Cardiac septum (tissue), 1 donor: ENCODE data around the gene SLC25A5. TPM values are rescaled to one million over a fixed set of nuclear protein-coding genes. Genes with fewer than 3 reads are reported as not detected.
"Not testable (repeated sequence)": the region's sequence is repeated elsewhere in the genome, so short reads cannot be mapped to it uniquely, and the experiment has no call there.

Experiments
- DNase-seq: peaks from one replicate; pipeline ENCODE4 v3.0.0-alpha.2; 2020; ENCODE audit warnings: low spot score
- intact Hi-C: fragments of 100-400 bp; cut with DNase I; formaldehyde crosslinking; loops from one replicate; pipeline ENCODE4 v1.14.0; 2022
- long read RNA-seq: library from polyadenylated mRNA; unstranded; transcript quantifications from one replicate; pipeline ENCODE4 v2.0.0, GENCODE V29; 2021
- total RNA-seq: library from RNA; stranded (reverse); fragmentation: NEBNext Ultra II Directional; extraction: Animal tissue kit (Norgen Biotek cat#: 25700); gene quantifications from one replicate; pipeline ENCODE4 v1.2.1, GENCODE V29; 2021
- donor health status: DM: no; HTN: no; CAD: no.

SLC25A5 gene
- total RNA-seq: 251 TPM
- long read RNA-seq, transcript SLC25A5-201 (4 exons, 1,274 nt): major isoform, 366 of 391 reads
- long read RNA-seq, partial matches to known transcripts: 12 of 391 reads
- long read RNA-seq, other reads (novel, unspliced or antisense): 8 of 391 reads

DNA sequence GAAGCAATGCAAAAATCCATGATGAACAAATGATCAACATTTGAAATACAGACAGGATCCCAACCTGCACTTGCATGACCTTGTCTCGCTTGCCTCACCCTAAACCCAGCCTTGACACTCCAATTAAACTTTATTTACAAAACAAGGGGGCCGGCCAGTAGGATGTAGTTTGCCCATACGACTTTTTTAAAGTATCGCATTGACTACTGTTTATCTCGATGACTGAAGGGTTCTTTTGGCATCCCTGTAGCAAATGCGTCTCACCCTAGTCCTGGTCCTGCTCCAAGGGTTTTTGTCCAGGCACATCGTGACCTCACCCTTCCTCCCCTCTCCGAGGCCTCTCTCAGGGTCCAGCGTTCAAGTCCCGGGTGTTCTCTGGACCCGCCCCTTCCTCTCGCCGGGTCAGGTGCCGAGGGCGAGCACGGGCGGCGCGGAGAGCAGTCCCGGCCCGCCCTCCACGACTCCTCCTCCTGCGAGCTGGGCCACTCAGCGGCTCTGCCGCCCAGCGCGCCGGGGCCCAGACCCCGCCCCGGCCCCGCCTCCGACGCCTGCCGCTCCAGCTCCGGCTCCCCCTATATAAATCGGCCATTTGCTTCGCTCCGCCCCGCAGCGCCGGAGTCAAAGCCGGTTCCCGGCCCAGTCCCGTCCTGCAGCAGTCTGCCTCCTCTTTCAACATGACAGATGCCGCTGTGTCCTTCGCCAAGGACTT, at the start of gene SLC25A5:
TSS of gene SLC25A5 (plus strand) at position 603 of the 709 bp plus-strand sequence. CDS start at position 675, 72 bp downstream.
- intact Hi-C loops: no loop called here
- DNase-seq: peak; percentile 91

DNA sequence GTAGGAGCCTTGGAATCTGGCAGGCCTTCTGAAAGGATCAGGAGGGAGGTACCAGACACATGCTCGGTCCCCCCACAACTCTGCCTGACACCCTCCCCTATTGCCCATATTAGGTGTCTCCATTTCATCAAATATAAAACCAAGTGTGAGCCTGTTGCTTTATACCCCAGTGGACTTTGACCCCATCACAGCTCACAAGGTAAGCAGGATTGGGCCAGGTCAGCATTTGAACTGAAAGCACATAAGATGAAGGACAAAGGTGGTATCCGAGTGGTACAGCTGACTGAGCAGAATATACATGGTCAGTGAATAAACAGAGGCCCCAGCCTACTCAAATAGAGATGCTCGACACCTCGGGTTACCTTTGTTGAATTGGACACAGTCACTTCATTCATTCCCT, 49.1 kb upstream of the SLC25A5 start:
- no peak for DNase-seq
- intact Hi-C loops: loop anchor here (10.0 kb wide), 1 partner anchor 96 kb away; no protein-coding TSS in a partner anchor

DNA sequence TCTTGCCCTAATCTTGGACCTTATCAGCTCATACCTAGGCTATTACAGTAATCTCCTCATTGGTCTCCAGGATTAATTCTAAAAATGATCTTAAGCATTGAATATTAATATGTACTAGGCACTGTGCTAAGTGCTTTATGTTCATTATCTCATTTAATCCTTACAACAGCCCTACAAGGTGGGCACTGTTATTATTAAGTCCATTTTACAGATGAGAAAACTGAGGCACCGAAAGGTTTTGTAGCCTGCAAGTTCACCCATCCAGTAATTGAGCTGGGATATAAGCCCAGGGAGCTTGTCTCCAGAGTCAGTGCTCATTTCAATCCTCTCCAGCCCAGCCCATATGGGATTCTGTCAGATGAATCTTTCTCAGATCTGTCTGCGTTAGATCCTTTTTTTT, 48.3 kb upstream of the SLC25A5 start:
- DNase-seq: no peak
- intact Hi-C loops: loop anchor here (10.0 kb wide), 1 partner anchor 95 kb away; no protein-coding TSS in a partner anchor

DNA sequence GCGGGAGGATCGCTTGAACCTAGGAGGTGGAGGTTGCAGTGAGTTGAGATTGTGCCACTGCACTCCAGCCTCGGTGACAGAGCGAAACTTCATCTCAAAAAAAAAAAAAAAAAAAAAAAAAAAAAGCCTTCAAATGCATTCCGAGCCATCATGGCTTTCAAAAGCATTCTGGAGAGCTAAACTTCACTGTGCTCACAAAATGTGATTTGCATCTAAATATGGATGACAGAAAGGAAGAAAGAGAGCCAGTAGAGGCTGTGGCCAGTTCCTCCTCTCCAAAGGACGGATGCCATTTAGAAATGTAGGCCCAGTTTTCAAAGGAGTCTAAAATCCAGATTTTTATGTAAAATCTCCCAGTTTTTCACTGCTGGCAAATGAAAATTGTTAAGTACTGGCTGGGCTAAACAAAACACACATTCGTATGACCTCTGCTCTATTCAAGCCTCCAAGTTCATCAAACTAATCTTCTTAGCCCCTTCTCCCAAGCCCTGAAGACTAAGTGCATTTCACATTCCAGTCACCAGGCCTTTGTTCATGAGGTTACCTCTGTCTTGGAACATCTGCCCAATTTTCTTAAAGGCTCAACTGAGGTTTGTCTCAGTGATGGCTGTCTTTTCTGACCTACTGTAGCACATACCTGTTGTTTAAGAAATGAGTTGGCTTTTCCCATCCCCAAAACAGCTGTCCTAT, 47.1 kb upstream of the SLC25A5 start:
- DNase-seq: no peak
- intact Hi-C loops: no loop called here

DNA sequence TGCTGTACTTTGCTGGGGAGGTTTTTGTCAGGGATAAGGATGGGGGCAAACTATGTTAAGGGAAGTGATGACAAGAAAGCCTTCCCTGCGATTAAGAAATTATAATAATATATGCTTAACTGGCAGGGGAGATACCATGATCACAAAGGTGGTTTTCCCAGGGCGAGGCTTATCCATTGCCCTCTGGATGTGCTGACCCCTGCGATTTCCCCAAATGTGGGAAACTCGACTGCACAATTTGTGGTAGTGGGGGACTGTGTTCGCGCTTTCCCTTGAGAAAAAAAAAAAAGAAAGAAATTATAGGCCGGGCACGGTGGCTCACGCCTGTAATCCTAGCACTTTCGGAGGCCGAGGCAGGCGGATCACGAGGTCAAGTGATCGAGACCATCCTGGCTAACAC, 44.6 kb upstream of the SLC25A5 start:
- no peak for DNase-seq
- intact Hi-C loops: no loop called here

DNA sequence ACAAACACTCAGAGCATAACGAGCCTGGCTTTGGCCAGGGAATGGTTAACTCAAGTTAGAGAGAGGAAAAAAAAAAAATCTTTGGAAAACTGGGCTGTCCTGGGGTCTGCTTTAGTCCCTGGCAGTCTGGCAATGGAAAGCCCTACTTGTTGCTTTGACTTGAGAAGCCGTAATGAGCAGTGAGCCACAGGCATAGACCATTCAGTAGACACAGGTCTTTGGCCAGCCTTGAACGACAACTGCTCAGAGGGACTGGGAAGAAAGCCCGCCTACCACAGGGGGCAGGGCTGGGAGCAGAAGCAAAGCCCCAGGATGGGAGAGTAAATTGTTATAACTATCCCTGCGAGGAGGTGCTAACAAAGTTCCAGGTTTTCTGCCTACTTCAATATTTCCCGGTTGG, 43.2 kb upstream of the SLC25A5 start:
- DNase-seq: no peak
- intact Hi-C loops: no loop called here

DNA sequence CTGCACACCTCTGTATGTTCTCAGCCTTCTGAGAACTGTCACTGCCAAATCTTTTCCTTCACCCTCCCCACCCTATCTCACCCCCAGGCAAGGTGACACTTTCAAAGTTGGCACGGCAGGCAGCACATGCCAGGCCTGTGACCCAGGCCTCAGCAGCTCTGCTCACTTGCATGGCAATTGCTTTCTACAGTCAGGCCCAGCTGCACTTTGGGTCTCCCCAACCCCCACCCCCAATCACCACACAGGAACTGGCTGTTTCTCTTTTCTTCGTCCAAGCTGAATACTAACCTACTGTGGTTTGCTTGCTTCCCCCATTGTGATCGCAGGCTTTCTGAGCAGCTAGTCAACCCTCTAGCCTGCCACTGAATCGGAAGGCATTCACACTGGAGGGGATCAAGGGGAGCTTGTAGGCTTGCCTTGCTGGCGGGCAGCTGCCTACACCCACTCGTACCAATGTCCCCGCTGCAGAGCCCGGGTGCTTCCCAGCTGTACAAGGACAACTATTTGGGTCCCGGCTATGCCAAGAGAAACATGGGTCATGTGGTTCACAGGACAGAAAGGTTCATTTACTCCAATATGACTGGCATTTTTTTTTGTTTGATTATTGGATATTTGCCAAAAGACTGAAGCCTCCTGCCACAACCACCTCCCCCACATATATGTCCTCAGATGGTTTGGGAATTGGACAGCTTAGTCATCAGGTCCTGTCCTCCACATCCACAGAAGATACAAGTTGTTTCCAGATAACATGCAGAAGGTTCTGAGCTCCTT, 41.0 kb upstream of the SLC25A5 start:
- intact Hi-C loops: no loop called here
- no peak for DNase-seq

DNA sequence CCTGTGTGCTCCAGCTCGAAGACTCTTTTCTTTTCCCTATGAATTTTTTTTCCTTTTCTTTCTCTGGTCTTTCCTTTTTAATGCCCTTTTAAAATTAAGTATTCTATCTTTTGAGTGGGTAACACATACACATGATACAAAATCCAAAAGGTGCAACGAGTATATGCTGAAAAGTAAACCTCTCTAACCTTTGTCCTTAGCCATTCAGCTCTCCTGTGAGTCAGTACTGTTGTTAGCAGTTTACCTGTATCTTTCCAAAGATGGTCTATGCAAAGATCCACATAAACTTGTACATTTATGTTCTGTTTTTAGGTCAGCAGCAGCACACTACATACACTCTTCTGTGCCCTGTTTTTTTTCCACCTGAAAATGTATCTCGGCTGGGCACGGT, 40.5 kb upstream of the SLC25A5 start:
- intact Hi-C loops: no loop called here
- no peak for DNase-seq

DNA sequence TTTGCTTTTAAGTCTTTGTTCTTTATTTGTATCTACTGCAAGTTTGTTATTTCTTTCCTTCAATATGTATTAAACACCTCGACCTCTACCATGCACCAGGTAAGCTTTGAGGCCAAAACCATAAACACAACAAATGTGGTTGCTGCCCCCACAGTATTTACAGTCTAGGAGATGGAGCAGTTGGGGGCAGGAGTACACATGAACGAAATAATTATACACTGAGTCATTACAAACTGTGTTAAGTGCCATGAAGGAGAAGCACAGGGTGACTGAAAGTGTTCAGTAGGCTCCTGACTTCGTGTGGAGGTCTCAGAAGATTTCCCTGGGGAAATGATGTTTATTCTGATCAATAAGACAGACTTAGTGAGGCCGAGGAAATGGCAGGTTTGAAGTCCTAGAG, 38.8 kb upstream of the SLC25A5 start:
- intact Hi-C loops: no loop called here
- no peak for DNase-seq

DNA sequence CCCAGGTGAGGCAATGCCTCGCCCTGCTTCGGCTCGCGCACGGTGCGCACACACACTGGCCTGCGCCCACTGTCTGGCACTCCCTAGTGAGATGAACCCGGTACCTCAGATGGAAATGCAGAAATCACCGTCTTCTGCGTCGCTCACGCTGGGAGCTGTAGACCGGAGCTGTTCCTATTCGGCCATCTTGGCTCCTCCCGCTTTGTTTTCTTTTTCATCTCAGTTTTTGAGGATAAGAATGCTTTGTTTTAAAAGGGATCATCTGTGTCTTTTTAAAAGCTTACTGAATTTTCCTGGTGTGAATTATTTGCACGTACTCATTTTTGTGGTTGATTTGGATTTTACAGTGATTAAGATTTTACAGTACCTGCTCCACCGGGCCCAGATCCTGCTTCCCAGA, 26.9 kb upstream of the SLC25A5 start:
- DNase-seq, intact Hi-C loops: not testable (repeated sequence)

DNA sequence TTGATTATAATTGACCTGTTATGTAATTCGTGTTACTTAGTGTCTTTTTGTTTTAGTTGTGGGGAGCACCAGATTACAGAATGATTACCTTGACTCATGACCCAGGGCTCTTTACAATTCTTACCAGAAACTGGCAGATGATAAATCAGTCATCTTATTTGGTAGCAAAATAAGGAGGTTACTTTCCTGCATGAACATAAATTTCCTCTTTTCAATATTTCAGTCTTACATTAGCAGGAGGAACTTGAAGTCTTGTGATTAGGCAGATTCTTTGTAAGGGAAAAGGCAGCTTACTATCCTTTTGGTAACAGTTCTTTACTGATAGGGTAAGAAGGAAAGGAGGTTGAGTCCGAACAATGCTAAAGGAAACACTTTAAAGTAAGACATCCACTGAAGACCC, 26.0 kb upstream of the SLC25A5 start:
- intact Hi-C loops: no loop called here

DNA sequence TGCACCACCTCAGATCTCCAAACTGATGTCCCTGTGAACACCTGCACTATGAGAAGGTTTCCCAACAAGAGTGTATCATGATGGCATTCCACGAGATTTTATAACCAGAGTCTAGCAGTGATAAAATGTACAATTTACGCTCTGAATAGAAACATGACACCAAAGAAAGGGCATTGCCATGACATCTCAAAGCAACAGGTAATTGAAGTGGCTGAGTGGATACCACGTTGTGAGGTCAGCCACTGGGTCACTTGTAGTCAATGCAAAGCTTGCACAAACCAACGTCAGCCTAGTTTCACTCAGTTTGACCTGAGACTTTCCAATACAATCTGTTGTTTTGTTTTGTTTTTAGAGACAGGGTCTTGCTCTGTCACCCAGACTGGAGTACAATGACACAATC, 15.0 kb upstream of the SLC25A5 start:
- intact Hi-C loops: no loop called here
- no peak for DNase-seq

More for the DNA sequence above, 26.0 kb upstream of the SLC25A5 start:
- DNase-seq: no peak

DNA sequence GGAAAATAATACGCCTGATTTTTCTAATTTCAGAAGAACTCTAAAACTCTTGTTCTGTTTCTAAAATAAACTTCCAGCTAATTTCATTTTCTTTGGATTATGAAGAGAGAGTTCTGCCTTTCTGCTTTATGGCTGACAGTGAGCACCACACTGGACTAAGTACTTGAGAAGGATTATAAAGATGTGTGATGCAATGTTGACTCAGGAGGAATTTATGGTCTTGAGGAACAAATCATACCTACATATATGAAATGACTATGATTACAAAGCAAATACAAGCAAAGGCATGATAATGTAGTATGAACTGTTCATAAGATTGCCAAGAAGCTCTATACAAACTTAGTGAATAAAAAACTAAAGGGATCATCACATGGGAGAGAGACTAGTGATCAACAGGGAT, 13.0 kb upstream of the SLC25A5 start:
- DNase-seq: no peak
- intact Hi-C loops: no loop called here

DNA sequence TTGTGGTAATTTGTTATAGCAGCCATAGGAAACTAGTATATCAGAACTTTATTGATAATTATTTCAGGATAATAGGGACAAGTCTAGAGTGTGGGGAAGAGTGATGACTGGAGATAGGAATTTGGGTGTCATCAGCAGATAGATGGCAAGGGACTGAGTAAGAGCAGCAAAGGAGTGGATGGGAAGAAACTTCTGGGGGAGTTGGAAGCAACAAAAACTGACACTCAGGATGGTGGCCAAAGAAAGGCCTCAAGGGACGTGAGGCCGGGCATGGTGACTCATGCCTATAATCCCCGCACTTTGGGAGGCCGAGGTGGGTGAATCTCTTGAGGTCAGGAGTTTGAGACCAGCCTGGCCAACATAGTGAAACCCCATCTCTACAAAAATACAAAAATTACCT, 9.1 kb upstream of the SLC25A5 start:
- intact Hi-C loops: no loop called here
- DNase-seq: no peak

DNA sequence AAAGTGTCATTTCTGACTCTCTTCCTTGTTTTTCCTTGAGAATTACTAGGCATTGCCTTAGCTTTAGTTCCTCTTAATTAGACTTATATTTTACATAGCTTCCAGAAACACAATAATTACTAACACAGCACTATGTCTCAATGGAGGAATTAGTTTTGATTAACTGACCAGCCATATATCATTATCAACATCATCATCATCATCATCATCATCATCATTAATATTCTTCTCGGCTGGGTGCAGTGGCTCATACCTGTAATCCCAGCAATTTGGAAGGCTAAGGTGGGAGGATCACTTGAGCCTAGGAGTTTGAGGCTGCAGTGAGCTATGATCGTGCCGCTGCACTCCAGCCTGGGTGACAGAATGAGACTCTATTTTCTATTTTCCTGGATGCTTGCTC, 2.7 kb upstream of the SLC25A5 start:
- intact Hi-C loops: no loop called here
- no peak for DNase-seq

DNA sequence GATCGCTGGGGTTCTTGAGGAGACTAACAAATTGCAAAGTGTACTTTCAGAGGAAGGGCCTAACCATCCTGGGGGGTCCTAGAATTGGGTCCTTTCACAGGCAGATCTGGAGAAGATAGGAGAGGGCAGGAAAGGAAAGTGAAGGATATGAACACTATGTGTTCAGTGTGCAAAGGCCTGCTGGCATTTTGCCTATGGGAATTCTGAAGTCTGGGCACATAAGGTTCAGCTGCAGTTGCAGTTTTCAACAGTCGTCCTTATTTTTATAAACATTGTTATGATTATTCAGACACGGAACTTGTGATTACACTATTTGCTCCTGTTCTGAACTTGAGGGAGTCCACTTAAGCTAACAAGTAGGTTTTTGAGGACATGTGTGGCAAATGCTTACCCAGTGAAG, 1.3 kb upstream of the SLC25A5 start:
- intact Hi-C loops: no loop called here
- no peak for DNase-seq

DNA sequence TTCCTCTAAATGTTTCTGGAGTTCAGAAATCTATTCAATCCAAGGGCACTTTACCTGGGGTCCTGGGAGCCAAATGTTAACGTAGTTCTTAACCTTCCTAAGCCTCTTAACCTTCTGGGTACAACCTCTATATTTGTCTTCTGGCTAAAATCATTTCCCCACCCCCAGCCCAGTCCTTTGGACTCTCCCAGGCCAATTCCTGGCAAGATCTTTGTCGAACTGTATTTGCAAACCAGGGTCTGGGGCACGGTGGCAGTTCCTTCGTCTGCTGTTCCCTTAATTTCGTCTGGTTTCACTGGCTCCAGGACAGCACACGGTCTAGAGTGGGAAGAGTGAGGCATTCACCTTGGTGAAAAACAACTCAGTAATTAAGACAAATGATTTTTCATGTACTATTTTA, 811 bp upstream of the SLC25A5 start:
- intact Hi-C loops: no loop called here
- no peak for DNase-seq

DNA sequence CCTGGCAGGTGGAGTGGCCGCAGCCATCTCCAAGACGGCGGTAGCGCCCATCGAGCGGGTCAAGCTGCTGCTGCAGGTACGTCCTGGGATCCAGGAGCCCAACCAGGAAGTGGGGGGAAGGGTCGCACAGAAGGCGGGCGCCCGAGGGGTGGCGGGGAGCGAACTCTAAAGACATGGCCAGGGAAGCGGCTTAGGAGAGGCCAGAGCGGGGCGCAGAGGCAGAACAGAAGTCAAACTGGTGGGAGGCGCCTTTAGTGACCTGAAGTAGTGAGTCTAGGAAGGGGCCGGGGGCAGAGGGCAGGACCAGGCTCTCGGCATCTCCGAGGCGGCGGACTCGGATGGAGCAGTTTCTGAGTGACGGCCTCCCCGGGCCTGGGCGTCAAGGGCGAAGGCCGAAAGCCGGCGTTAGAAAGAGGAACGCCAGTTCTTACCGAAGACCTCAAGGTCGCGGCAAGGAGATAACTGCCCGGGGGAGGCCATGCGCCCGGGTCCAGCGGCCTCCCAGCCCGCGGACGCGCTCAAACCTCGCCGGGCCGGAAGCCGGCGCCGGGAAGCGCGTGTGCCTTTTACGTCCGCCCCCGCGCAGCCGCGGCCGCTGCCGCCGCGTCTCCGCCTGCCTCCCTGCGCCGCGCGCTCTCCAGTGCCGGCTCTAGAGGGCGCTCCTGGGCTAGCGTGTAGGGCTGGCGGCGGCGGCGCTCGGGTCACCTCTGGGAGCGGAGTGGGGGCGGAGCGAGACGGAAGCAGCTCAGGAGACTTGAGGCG, 488 bp downstream of the SLC25A5 start:
- peak; percentile 94 for DNase-seq
- intact Hi-C loops: no loop called here

DNA sequence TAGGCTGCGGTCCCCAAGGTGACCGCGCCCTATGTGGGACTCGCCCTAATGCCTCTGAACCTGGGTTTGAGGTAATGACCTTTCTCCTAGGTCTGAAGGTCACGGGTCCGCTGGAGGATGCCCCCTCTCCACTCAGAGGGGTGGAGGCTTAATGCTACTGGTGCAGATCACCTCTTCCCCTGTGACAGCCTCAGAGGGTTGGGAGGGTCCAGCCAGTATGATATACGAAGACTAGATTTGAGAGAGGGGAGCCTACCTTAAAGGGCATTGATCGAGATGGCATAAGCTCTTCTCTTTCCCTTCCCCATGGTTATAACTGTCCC, 1.0 kb downstream of the SLC25A5 start:
- intact Hi-C loops: no loop called here
- DNase-seq: no peak
